OCI-LY7 (cell line): ENCODE measurements around the gene HDGFL1. TPM values are rescaled to one million over a fixed set of nuclear protein-coding genes. Genes with fewer than 3 reads are reported as not detected.

Source experiments
- BruUV-seq: library from RNA; stranded (reverse); fragments of 400-500 nt; replicated peaks from 2 replicates; lab custom pipeline; 2021; lab: Mats Ljungman, UMichigan
- CTCF ChIA-PET: fragments of 300-600 bp; sonication (Branson Sonifier 250); formaldehyde crosslinking; loops from one replicate; lab custom pipeline; 2022; ENCODE audit warnings: antibody characterized with exemption; ENCODE audit not compliant: unreplicated experiment; lab: Charles Lee
- POLR2A ChIA-PET: fragments of 300-600 bp; sonication (Branson Sonifier 250); formaldehyde crosslinking; loops from one replicate; lab custom pipeline; 2022; ENCODE audit warnings: antibody characterized with exemption; lab: Charles Lee
- DNase-seq: peaks from one replicate; pipeline ENCODE4 v3.0.0-alpha.2; 2015; ENCODE audit warnings: low spot score
- H2AFZ ChIP-seq: fragments of 200-600 bp; sonication (generic), shearing (Covaris generic); 2 replicates; pipeline ENCODE4 v1.6.1; 2014; ENCODE audit warnings: mild to moderate bottlenecking, antibody characterized with exemption, low read length, moderate library complexity
- H3K27ac ChIP-seq: fragments of 200-600 bp; sonication (generic); 2 replicates; pipeline ENCODE4 v1.5.1; 2014; ENCODE audit warnings: mixed run types, low read depth, mild to moderate bottlenecking, moderate library complexity, low read length, inconsistent platforms; ENCODE audit not compliant: poor library complexity, severe bottlenecking
- H3K36me3 ChIP-seq: fragments of 200-600 bp; sonication (generic); 2 replicates; pipeline ENCODE4 v1.6.1; 2014; ENCODE audit warnings: mild to moderate bottlenecking, antibody characterized with exemption, low read length, moderate library complexity, mixed read lengths; ENCODE audit not compliant: insufficient read depth
- H3K4me1 ChIP-seq: fragments of 200-600 bp; sonication (generic); 2 replicates; pipeline ENCODE4 v1.5.1; 2014; ENCODE audit warnings: mild to moderate bottlenecking, low read length; ENCODE audit not compliant: insufficient read depth, poor library complexity, severe bottlenecking
- H3K4me2 ChIP-seq: fragments of 200-600 bp; sonication (generic); 2 replicates; pipeline ENCODE4 v1.6.1; 2014; ENCODE audit warnings: mild to moderate bottlenecking, low read length
- H3K4me3 ChIP-seq: fragments of 200-600 bp; sonication (generic); 2 replicates; pipeline ENCODE4 v1.5.1; 2014; ENCODE audit warnings: mild to moderate bottlenecking, low read depth, low read length; ENCODE audit not compliant: poor library complexity, severe bottlenecking
- H3K79me2 ChIP-seq: fragments of 200-600 bp; sonication (generic); 2 replicates; pipeline ENCODE4 v1.6.1; 2016; ENCODE audit warnings: low read depth, mild to moderate bottlenecking, low read length, moderate library complexity, mixed read lengths; ENCODE audit not compliant: insufficient read depth
- H3K9me2 ChIP-seq: fragments of 200-600 bp; sonication (generic); 2 replicates; pipeline ENCODE4 v1.6.1; 2016; ENCODE audit warnings: mild to moderate bottlenecking, low read length, mixed read lengths; ENCODE audit not compliant: insufficient read depth
- H3K9me3 ChIP-seq: fragments of 200-600 bp; sonication (generic); 2 replicates; pipeline ENCODE4 v1.6.1; 2014; ENCODE audit warnings: mild to moderate bottlenecking, mixed run types, low read length, mixed read lengths
- H4K20me1 ChIP-seq: fragments of 200-600 bp; sonication (generic); 2 replicates; pipeline ENCODE4 v1.6.1; 2014; ENCODE audit warnings: mild to moderate bottlenecking, antibody characterized with exemption, low read length, moderate library complexity, mixed read lengths; ENCODE audit not compliant: insufficient read depth
- EZH2phosphoT487 ChIP-seq: fragments of 200-600 bp; sonication (generic); IDR thresholded peaks from 2 replicates; pipeline ENCODE4 v1.6.1; 2018; ENCODE audit warnings: low read depth, borderline replicate concordance, mild to moderate bottlenecking, mixed run types, antibody characterized with exemption, low read length, moderate library complexity, mixed read lengths
- intact Hi-C: fragments of 100-400 bp; cut with micrococcal nuclease; formaldehyde crosslinking; loops from one replicate; pipeline ENCODE4 v1.10.0; 2022; ENCODE audit not compliant: unreplicated experiment
- total RNA-seq, 2 experiments: library from RNA; depleted of rRNA in 1 of 2; stranded (reverse); fragments of >200 nt in 1 of 2; shearing (Covaris generic) in 1 of 2; gene quantifications; 2 replicates each; pipeline ENCODE4 v1.2.3, GENCODE V29; 2014 to 2022
- TF ChIP-seq, protein P1 (sequence below): fragments of 200-600 bp; sonication (generic); conservative IDR thresholded peaks from 2 replicates; pipeline ENCODE4 v1.5.1; 2014; ENCODE audit warnings: mild to moderate bottlenecking, antibody characterized with exemption, low read length, moderate library complexity, mixed read lengths

HDGFL1 gene
- total RNA-seq, 2 experiments from 2014 or later, result not detected

DNA sequence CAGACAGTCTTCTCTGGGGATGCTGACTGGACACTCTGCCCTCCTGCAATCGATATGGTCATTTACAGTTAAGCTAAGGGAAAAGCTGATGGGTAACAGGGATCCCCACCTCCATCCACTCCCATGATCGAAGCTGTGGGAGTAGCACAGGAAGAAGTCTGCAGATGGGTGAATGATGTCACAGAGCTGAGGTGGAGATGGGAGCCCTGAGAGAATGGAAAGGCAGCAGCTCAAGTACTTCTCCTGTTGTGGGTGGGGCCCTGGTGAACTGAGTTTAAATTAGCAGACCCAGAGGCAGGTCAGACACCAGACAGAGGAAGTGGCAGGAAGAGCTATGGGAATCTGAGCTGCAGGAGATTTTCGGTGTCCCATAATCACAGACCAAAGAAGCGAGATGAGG, 29.0 kb downstream of the HDGFL1 start:
- TF ChIP-seq, protein P1, sequence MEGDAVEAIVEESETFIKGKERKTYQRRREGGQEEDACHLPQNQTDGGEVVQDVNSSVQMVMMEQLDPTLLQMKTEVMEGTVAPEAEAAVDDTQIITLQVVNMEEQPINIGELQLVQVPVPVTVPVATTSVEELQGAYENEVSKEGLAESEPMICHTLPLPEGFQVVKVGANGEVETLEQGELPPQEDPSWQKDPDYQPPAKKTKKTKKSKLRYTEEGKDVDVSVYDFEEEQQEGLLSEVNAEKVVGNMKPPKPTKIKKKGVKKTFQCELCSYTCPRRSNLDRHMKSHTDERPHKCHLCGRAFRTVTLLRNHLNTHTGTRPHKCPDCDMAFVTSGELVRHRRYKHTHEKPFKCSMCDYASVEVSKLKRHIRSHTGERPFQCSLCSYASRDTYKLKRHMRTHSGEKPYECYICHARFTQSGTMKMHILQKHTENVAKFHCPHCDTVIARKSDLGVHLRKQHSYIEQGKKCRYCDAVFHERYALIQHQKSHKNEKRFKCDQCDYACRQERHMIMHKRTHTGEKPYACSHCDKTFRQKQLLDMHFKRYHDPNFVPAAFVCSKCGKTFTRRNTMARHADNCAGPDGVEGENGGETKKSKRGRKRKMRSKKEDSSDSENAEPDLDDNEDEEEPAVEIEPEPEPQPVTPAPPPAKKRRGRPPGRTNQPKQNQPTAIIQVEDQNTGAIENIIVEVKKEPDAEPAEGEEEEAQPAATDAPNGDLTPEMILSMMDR, result no peak
- no peak for TF ChIP-seq EZH2phosphoT487
- POLR2A ChIA-PET, result no interaction called here
- Histone ChIP-seq H3K79me2 (no peaks in the 10 kb centered on the region), H3K4me3 (no peak overlapping the region), H3K36me3 (no peaks in the 10 kb centered on the region), H3K4me2 (no peak overlapping the region), H4K20me1 (no peaks in the 10 kb centered on the region), H3K4me1 (no peaks in the 10 kb centered on the region), H3K9me2 (no peaks in the 10 kb centered on the region), H2AFZ (no peak overlapping the region), H3K27ac (no peak overlapping the region), H3K9me3 (no peaks in the 10 kb centered on the region)
- DNase-seq, result no peak
- BruUV-seq, result no TSS peak
- CTCF ChIA-PET, result interaction anchor here (0.5 kb wide), 1 partner anchor 1389 kb away, joined by 3 read pairs; no protein-coding TSS in a partner anchor
- intact Hi-C loops, result no loop called here

DNA sequence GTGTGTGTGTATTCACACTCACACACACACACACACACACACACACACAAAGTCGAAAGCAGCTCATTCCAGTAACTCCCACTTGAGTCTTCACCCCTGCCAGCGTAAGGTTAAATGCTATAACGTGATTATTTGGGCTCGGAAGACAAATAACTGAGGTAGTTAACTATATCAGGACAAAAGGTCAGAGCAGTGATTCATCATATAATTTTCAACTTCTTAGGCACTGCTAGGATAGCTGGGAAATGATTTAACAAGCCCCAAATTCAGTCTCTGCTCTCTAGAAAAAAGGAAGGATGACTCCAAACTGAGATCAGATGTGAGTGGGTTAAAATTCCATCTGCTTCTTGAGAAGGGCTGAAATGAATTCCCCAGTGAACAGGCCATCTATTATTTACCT, 30.7 kb downstream of the HDGFL1 start:
- Histone ChIP-seq H3K4me1 (no peaks in the 10 kb centered on the region), H3K36me3 (no peaks in the 10 kb centered on the region), H3K4me3 (no peak overlapping the region), H3K9me3 (no peaks in the 10 kb centered on the region), H3K27ac (no peak overlapping the region), H2AFZ (no peak overlapping the region), H3K79me2 (no peaks in the 10 kb centered on the region), H3K4me2 (no peak overlapping the region), H4K20me1 (no peaks in the 10 kb centered on the region), H3K9me2 (no peaks in the 10 kb centered on the region)
- CTCF ChIA-PET, result no interaction called here
- no peak for DNase-seq
- TF ChIP-seq, protein P1, result no peak
- TF ChIP-seq EZH2phosphoT487, result no peak
- intact Hi-C loops, result no loop called here
- POLR2A ChIA-PET, result no interaction called here
- BruUV-seq, result no TSS peak

DNA sequence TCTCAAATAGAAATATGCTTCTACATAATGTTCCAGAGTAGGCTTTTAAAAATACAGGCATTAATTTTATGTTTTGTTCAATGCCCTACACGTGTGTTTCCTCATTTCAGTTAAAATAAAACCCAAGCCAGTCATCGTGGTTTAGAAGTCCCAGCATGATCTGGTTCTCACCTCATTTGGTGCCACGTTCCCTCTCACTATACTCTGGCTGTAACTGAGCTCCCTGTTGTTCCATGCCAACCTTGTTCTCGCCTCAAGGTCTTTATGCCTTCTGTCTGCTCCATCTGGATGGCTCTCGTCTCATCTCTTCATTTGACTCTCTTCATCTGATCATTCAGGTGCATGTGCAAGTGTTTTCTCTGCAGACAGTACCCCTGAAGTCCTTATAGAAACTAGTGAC, 32.6 kb downstream of the HDGFL1 start:
- DNase-seq, result no peak
- ChIA-PET POLR2A (no interaction called here), CTCF (no interaction called here)
- H3K9me2 ChIP-seq, result no peaks in the 10 kb centered on the region
- no peaks in the 10 kb centered on the region for H4K20me1 ChIP-seq
- no peaks in the 10 kb centered on the region for H3K36me3 ChIP-seq
- BruUV-seq, result no TSS peak
- H3K4me2 ChIP-seq, result no peak overlapping the region
- intact Hi-C loops, result no loop called here
- H2AFZ ChIP-seq, result no peak overlapping the region
- H3K9me3 ChIP-seq, result no peaks in the 10 kb centered on the region
- no peaks in the 10 kb centered on the region for H3K4me1 ChIP-seq
- H3K4me3 ChIP-seq, result no peak overlapping the region
- H3K79me2 ChIP-seq, result no peaks in the 10 kb centered on the region
- H3K27ac ChIP-seq, result no peak overlapping the region
- TF ChIP-seq, protein P1, result no peak
- TF ChIP-seq EZH2phosphoT487, result no peak
